Measurements from ENCODE around the gene ACAA1. TPM values are rescaled to one million over a fixed set of nuclear protein-coding genes. Genes with fewer than 3 reads are reported as not detected.

ACAA1 gene
- total and polyA plus RNA-seq, 12 donors: 76.4 to 136 (median 117) TPM

DNA sequence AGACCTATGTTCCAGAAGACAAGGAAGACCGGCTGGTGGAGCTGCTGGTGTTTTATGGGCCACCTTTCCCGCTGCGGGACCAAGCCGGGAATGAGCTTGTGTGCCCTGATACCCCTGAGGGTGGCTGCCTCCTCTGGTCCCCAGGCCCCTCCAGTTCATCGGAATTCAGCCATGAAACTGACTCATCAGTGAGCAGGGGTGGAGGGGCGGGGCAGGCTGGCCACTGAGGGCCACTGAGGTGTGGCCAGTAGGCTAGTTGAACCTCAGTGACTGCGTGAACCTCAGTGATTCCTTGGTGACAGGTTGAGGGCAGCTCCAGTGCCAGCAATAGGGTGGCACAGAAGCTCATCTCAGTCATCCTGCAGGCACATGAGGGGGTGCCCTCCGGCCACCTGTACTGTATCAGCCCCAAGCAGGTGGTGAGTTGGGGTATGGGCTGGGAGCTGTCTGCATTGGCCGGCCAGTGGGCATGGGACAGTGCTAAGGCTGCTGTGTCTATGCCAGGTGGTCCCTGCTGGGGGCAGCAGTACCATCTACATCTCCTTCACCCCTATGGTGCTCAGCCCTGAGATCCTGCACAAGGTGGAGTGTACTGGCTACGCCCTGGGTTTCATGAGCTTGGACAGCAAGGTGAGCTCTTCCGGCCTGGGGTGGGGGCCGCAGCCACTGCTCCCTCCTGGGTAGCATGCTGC, 20.3 kb downstream of the ACAA1 start:
- intact Hi-C loops (cut with DNase I): loop anchor here in 5 of 10 donors (5.0 to 10.0 kb wide), 4 partner anchors 228 to 366 kb away; partner anchors contain the start of gene XYLB (in 3 of the 5)
- Histone ChIP-seq H3K9me3 (no peaks in the 10 kb centered on the region), H3K27ac (no peak overlapping the region), H3K4me3 (no peak overlapping the region), H3K4me1 (peaks cover 0 to 14% (median 4%) of the 10 kb centered on the region in 9 donors), H3K27me3 (peaks cover 0 to 6% (median 0%) of the 10 kb centered on the region in 7 donors), H3K36me3 (peaks cover 0 to 21% (median 11%) of the 10 kb centered on the region in 9 donors)
- TF ChIP-seq, protein P1, sequence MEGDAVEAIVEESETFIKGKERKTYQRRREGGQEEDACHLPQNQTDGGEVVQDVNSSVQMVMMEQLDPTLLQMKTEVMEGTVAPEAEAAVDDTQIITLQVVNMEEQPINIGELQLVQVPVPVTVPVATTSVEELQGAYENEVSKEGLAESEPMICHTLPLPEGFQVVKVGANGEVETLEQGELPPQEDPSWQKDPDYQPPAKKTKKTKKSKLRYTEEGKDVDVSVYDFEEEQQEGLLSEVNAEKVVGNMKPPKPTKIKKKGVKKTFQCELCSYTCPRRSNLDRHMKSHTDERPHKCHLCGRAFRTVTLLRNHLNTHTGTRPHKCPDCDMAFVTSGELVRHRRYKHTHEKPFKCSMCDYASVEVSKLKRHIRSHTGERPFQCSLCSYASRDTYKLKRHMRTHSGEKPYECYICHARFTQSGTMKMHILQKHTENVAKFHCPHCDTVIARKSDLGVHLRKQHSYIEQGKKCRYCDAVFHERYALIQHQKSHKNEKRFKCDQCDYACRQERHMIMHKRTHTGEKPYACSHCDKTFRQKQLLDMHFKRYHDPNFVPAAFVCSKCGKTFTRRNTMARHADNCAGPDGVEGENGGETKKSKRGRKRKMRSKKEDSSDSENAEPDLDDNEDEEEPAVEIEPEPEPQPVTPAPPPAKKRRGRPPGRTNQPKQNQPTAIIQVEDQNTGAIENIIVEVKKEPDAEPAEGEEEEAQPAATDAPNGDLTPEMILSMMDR (IDR thresholded peaks at IDR 0.05): no peak
- WGBS, 2 donors: 92 to 94% methylated on average over 12 of the region's 12 CpGs
- no peak for DNase-seq
- ATAC-seq: peak in 6 of 8 donors; percentile 1 to 23 (median 11)

DNA sequence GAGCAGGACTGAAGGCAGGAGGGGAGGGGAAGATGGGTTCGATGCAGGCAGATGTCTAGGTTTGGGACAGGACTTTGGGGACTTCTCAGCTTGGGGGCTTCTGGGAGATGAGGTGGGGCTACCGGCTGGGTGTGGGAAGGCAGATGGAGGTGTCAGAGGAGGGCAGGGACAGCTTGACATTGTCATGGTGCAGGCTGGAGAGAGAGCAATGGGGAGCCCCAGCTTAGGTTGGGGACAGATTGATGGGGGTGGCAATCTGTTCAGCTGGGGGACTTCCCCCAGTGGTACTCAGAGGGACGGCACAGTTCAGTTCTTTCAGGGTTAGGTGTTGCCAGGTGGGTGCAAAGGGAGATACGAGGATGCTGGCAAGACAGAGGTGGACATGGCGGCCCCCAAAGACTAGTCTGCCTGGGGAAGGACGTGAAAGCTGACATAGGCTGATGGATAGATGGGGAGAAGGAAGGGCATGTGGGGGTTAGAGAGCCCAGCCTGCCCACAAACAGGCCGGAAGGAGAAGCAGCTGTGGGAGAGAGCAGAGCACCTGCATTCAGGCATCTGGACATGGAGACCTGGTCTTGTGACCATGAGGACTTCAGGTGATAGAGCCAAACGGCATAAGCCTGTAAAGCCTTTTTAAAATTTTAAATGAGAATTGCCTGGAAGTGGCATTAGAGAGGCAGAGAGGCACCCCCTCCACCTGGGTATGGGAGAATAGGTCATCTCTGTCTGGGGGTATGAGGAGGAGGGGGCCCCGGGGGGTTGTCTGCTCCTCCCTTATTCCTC, 21.1 kb downstream of the ACAA1 start:
- Histone ChIP-seq H3K27ac (no peak overlapping the region), H3K4me1 (peaks cover 0 to 14% (median 4%) of the 10 kb centered on the region in 9 donors), H3K36me3 (peaks cover 0 to 14% (median 3%) of the 10 kb centered on the region in 9 donors), H3K4me3 (no peak overlapping the region), H3K9me3 (no peaks in the 10 kb centered on the region), H3K27me3 (peaks cover 0 to 6% (median 0%) of the 10 kb centered on the region in 7 donors)
- ATAC-seq: no peak
- intact Hi-C loops (cut with DNase I): loop anchor here in 5 of 10 donors (5.0 to 10.0 kb wide), 4 partner anchors 229 to 366 kb away; partner anchors contain the start of gene XYLB (in 3 of the 5)
- TF ChIP-seq, protein P1 (IDR thresholded peaks at IDR 0.05): no peak
- WGBS, 2 donors: 72 to 75% methylated on average over 9 of the region's 9 CpGs
- no peak for DNase-seq

DNA sequence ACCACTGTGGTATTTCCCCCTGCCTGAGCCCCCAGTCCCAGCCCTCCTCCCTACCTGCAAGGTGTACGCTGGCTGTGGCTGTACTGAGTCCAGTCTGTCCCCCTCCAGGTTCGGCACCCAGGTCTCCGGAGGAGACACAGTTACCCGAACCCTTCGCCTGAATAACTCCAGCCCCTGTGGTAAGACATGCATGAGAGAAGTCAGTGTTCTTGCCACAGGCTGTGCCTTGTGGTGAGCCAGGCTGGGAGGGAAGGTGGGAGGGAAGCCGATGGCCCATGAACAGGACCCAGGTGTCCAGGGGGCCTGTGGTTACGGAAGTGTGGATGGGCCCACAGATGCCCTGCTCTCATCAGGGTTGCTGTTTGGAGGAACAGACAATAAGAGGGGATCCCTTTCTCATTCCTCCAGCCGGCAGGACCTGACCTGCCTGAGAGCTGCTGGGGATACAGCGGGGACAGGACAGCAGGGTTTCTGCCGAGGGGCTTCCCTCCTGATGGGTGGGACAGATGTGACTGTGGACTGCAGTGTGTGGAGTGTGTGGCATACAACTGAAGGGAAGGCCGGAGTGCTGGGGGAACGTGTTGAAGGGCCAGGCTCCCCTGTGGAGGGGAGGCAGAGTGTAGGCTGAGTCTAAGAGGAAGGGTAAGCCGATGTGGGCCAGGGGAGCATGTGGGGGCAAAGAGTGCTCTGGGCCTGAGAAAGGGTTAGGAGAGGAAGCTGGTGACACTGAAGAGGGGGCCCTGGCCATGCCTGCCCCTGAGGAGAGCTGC, 21.9 kb downstream of the ACAA1 start:
- peaks cover 0 to 14% (median 4%) of the 10 kb centered on the region in 9 donors for H3K4me1 ChIP-seq
- TF ChIP-seq, protein P1 (IDR thresholded peaks at IDR 0.05): no peak
- DNase-seq (no peak), ATAC-seq (no peak)
- H3K36me3 ChIP-seq: peaks cover 0 to 6% (median 0%) of the 10 kb centered on the region in 9 donors
- peaks cover 0 to 6% (median 0%) of the 10 kb centered on the region in 7 donors for H3K27me3 ChIP-seq
- WGBS, 2 donors: 79 to 84% methylated on average over 13 of the region's 13 CpGs
- H3K9me3 ChIP-seq: no peaks in the 10 kb centered on the region
- H3K27ac ChIP-seq: no peak overlapping the region
- H3K4me3 ChIP-seq: no peak overlapping the region
- intact Hi-C loops (cut with DNase I): loop anchor here in 5 of 10 donors (5.0 to 10.0 kb wide), 4 partner anchors 230 to 367 kb away; partner anchors contain the start of gene XYLB (in 3 of the 5)
